GM12878 (cell line): ENCODE measurements around the gene PKLR. TPM values are rescaled to one million over a fixed set of nuclear protein-coding genes. Genes with fewer than 3 reads are reported as not detected.

Experiments used
- ATAC-seq: fragments of 200-7000 bp; cut with Tn5 transposase; 3 replicates; pipeline ENCODE4 v1.9.1; 2020; ENCODE audit warnings: mild to moderate bottlenecking, moderate library complexity
- BruUV-seq: library from RNA; stranded (reverse); fragments of 400-500 nt; replicated peaks from 2 replicates; lab custom pipeline; 2021; lab: Mats Ljungman, UMichigan
- CTCF ChIA-PET: fragments of 300-600 bp; sonication (Branson Sonifier 250); formaldehyde crosslinking; extraction: SDS; loops from one replicate; lab custom pipeline; 2021; ENCODE audit warnings: inconsistent platforms; lab: Yijun Ruan, JAX
- POLR2A ChIA-PET: fragments of 350-600 bp; formaldehyde crosslinking; extraction: SDS; loops from one replicate; lab custom pipeline; 2021; ENCODE audit warnings: inconsistent platforms; lab: Charles Lee
- RAD21 ChIA-PET: fragments of 300-600 bp; sonication (Branson Sonifier 250); formaldehyde crosslinking; loops from one replicate; lab custom pipeline; 2023; ENCODE audit warnings: antibody characterized with exemption; ENCODE audit not compliant: unreplicated experiment; lab: Charles Lee
- SMC1A ChIA-PET: fragments of 300-600 bp; sonication (Branson Sonifier 250); formaldehyde crosslinking; loops from one replicate; lab custom pipeline; 2023; ENCODE audit not compliant: unreplicated experiment, uncharacterized antibody; lab: Charles Lee
- DNase-seq: peaks from one replicate; pipeline ENCODE4 v3.0.0-alpha.2; 2011; ENCODE audit warnings: low read depth, low spot score
- FAIRE-seq: peaks from 3 replicates; lab custom pipeline; 2011; peaks lifted over from hg19 to GRCh38; lab: Jason Lieb, UNC
- H2AFZ ChIP-seq: 2 replicates; pipeline ENCODE4 v1.6.0; 2011; ENCODE audit warnings: low read depth, low read length, control low read depth; ENCODE audit not compliant: control insufficient read depth
- H3K27ac ChIP-seq: 2 replicates; pipeline ENCODE4 v1.5.1; 2011; ENCODE audit warnings: control low read depth; ENCODE audit not compliant: control insufficient read depth, insufficient read depth
- H3K27me3 ChIP-seq, 2 experiments: replicated peaks in 1 of 2; 2 replicates each; pipeline versions ENCODE4 v1.6.0 to v1.6.1; 2011; ENCODE audit warnings: low read length in 1 of 2; ENCODE audit not compliant: control insufficient read depth in 2 of 2, insufficient read depth in 2 of 2
- H3K36me3 ChIP-seq, 2 experiments: 2 replicates each; pipeline ENCODE4 v1.5.1; 2011; ENCODE audit warnings: low read length in 1 of 2; ENCODE audit not compliant: control insufficient read depth in 2 of 2, insufficient read depth in 2 of 2
- H3K4me1 ChIP-seq: 2 replicates; pipeline ENCODE4 v1.6.1; 2011; ENCODE audit warnings: mild to moderate bottlenecking, low read length, moderate library complexity, mixed read lengths; ENCODE audit not compliant: control insufficient read depth, insufficient read depth
- H3K4me2 ChIP-seq: 2 replicates; pipeline ENCODE4 v1.6.0; 2011; ENCODE audit warnings: control low read depth; ENCODE audit not compliant: control insufficient read depth, insufficient read depth
- H3K4me3 ChIP-seq: fragments of 200-600 bp; sonication (generic); 2 replicates; pipeline ENCODE4 v1.5.1; 2016
- H3K79me2 ChIP-seq: 2 replicates; pipeline ENCODE4 v1.6.0; 2011; ENCODE audit warnings: low read length; ENCODE audit not compliant: control insufficient read depth, insufficient read depth
- H3K9ac ChIP-seq: 2 replicates; pipeline ENCODE4 v1.8.0; 2011; ENCODE audit warnings: low read length, control low read depth, mixed read lengths; ENCODE audit not compliant: control insufficient read depth, insufficient read depth
- H3K9me3 ChIP-seq: replicated peaks from 3 replicates; pipeline ENCODE4 v1.5.1; 2011; ENCODE audit warnings: mild to moderate bottlenecking, low read length; ENCODE audit not compliant: control insufficient read depth, insufficient read depth
- H4K20me1 ChIP-seq: 2 replicates; pipeline ENCODE4 v1.6.0; 2011; ENCODE audit not compliant: control insufficient read depth, insufficient read depth
- CBFB ChIP-seq: IDR thresholded peaks from 2 replicates; pipeline ENCODE4 v1.6.1; 2016; ENCODE audit warnings: antibody characterized with exemption, low read depth
- CBX3 ChIP-seq: fragments of 200-600 bp; sonication (generic); IDR thresholded peaks from 2 replicates; pipeline ENCODE4 v1.6.1; 2016; ENCODE audit warnings: low read depth, borderline replicate concordance
- DPF2 ChIP-seq: fragments of 450-650 bp; IDR thresholded peaks from 2 replicates; pipeline ENCODE4 v1.6.1; 2017; ENCODE audit warnings: mild to moderate bottlenecking
- EGR1 ChIP-seq, 2 experiments: IDR thresholded peaks; 1 replicate in 1 of 2; 2 replicates in 1 of 2; pipeline ENCODE4 v1.6.1; 2011 to 2012; ENCODE audit warnings: low read depth in 2 of 2, low read length in 2 of 2, borderline replicate concordance in 1 of 2, mild to moderate bottlenecking in 1 of 2, moderate library complexity in 1 of 2
- NFYA ChIP-seq: IDR thresholded peaks from 2 replicates; pipeline ENCODE4 v1.6.1; 2011; ENCODE audit warnings: low read depth, mild to moderate bottlenecking, low read length, improper control_type of control experiment, borderline replicate concordance
- RB1 ChIP-seq: fragments of 450-650 bp; formaldehyde crosslinking; IDR thresholded peaks from 2 replicates; pipeline ENCODE4 v1.6.1; 2017; ENCODE audit warnings: mild to moderate bottlenecking, borderline replicate concordance
- SIN3A ChIP-seq: IDR thresholded peaks from 2 replicates; pipeline ENCODE4 v1.6.1; 2012; ENCODE audit warnings: low read depth, low read length, improper control_type of control experiment
- SREBF1 ChIP-seq: IDR thresholded peaks from 2 replicates; pipeline ENCODE4 v1.6.1; 2012; ENCODE audit warnings: mild to moderate bottlenecking, low read length
- TCF3 ChIP-seq: IDR thresholded peaks from 2 replicates; pipeline ENCODE4 v1.6.1; 2012; ENCODE audit warnings: low read depth, mild to moderate bottlenecking, low read length, borderline replicate concordance; ENCODE audit not compliant: insufficient read depth
- ZNF274 ChIP-seq: IDR thresholded peaks from one replicate; pipeline ENCODE4 v1.8.0; 2011; ENCODE audit not compliant: insufficient read length, insufficient read depth
- WGBS: methylation state at CpG from one replicate; pipeline ENCODE4 v1.1.6; 2016; ENCODE audit warnings: low lambda C conversion rate; ENCODE audit not compliant: insufficient replicate concordance, insufficient coverage; ENCODE audit errors: missing lambda C conversion rate; 5-methylcytosine and 5-hydroxymethylcytosine counted together
- in situ Hi-C: fragments of 300-500 bp; cut with MboI; formaldehyde crosslinking; loops from 9 replicates; pipeline ENCODE4 v1.14.3; 2018; ENCODE audit warnings: mixed read lengths
- intact Hi-C: fragments of 100-400 bp; cut with micrococcal nuclease; formaldehyde crosslinking; loops from one replicate; pipeline ENCODE4 v1.14.2; 2022; ENCODE audit not compliant: unreplicated experiment
- polyA plus RNA-seq, 11 experiments: library from polyadenylated mRNA; depleted of rRNA in 4 of 11; unstranded in 6 of 11; stranded (reverse) in 5 of 11; fragments of >200 nt; fragmentation: Nextera tagmentation in 4 of 11; fragmentation: Illumina TruSeq in 1 of 11; extraction: Ambion mirVana in 4 of 11; extraction: Trizol in 1 of 11; gene quantifications; 1 replicate in 1 of 11; 2 replicates in 10 of 11; pipeline versions ENCODE4 v1.2.1 to v1.2.3, GENCODE V29; 2011 to 2016; ENCODE audit warnings: inconsistent platforms in 2 of 11, missing spikeins in 2 of 11, low read depth in 1 of 11
- total RNA-seq, 4 experiments: library from RNA; depleted of rRNA in 3 of 4; stranded (reverse); fragments of >200 nt in 3 of 4; fragmentation: Illumina TruSeq in 1 of 4; extraction: Trizol in 1 of 4; gene quantifications; 2 replicates each; pipeline versions ENCODE4 v1.2.1 to v1.2.3, GENCODE V29; 2013 to 2021
- TF ChIP-seq, protein P1 (sequence below): fragments of 450-650 bp; IDR thresholded peaks from 2 replicates; pipeline ENCODE4 v1.6.1; 2017; ENCODE audit warnings: low read depth, mild to moderate bottlenecking, moderate library complexity
- TF ChIP-seq, protein P2 (sequence below): fragments of 450-650 bp; IDR thresholded peaks from 2 replicates; pipeline ENCODE4 v1.6.1; 2016; ENCODE audit warnings: mild to moderate bottlenecking

The PKLR gene
- total and polyA plus RNA-seq, 10 of the 15 experiments (the other 5 are each of a cell fraction or from before 2014, with no cell fraction given): 0.04 to 0.15 (median 0.08) TPM; not detected in 7

DNA sequence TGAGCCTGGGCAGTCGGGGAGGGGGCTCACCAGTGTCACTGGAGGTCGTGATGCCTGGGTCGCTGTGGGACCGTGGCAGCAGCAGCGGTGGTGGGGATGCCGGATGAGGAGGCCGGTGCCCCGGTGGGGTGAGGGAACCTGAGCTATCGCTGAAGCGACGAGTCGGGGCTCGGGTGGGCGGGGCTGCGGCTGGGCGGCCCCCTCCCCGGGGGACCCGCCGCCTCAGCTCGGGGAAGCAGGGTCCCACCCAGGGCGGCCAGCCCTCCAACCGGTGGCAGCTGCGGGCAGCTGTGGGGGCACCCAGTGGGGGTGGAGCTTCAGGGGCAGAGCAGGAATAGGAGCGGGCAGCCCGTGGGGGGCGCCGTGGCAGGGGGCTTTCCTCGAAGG lies 51.0 kb downstream of the PKLR start:
- TF ChIP-seq SREBF1: no peak
- TF ChIP-seq TCF3: 0 out of 2 replicates have a peak, but pooled peaks have one; percentile 45
- no peak for TF ChIP-seq CBX3
- Histone ChIP-seq H3K4me3 (peak overlapping the region; percentile 72), H2AFZ (peak overlapping the region; percentile 75), H3K9ac (peak overlapping the region; percentile 63), H4K20me1 (no peaks in the 10 kb centered on the region), H3K27ac (peak overlapping the region; percentile 38), H3K36me3 (no peaks in the 10 kb centered on the region), H3K9me3 (no peaks in the 10 kb centered on the region), H3K4me2 (peak overlapping the region; percentile 96), H3K4me1 (peaks cover 8% of the 10 kb centered on the region), H3K79me2 (peaks cover 7% of the 10 kb centered on the region), H3K27me3 (no peaks in the 10 kb centered on the region)
- DNase-seq: no peak
- intact Hi-C loops: loop anchor here (1.0 to 2.0 kb wide), 3 partner anchors 73 to 343 kb away; no protein-coding TSS in a partner anchor
- RAD21 ChIA-PET: interaction anchor here (0.5 to 5.2 kb wide), 17 partner anchors 9 to 479 kb away, joined by 3 to 81 read pairs (median 7); partner anchors contain the start of genes CLK2, FDPS, HCN3 and MTX1
- SMC1A ChIA-PET: interaction anchor here (0.7 to 4.7 kb wide), 17 partner anchors 8 to 606 kb away, joined by 3 to 57 read pairs (median 5); partner anchors contain the start of genes CLK2, FDPS, GON4L and RUSC1
- no peak for FAIRE-seq
- 15% methylated on average over 17 of the region's 28 CpGs for whole genome bisulfite sequencing
- BruUV-seq: no TSS peak
- CTCF ChIA-PET: interaction anchor here (0.6 to 9.6 kb wide), 48 partner anchors 10 to 684 kb away, joined by 3 to 225 read pairs (median 8); partner anchors contain the start of genes CLK2, FDPS, HCN3 and KHDC4
- peak; percentile 31 for ATAC-seq
- in situ Hi-C loops: no loop called here
- POLR2A ChIA-PET: interaction anchor here (0.7 to 2.9 kb wide), 11 partner anchors 9 to 78 kb away, joined by 3 to 23 read pairs (median 5); partner anchors contain the start of genes CLK2 and FDPS

DNA sequence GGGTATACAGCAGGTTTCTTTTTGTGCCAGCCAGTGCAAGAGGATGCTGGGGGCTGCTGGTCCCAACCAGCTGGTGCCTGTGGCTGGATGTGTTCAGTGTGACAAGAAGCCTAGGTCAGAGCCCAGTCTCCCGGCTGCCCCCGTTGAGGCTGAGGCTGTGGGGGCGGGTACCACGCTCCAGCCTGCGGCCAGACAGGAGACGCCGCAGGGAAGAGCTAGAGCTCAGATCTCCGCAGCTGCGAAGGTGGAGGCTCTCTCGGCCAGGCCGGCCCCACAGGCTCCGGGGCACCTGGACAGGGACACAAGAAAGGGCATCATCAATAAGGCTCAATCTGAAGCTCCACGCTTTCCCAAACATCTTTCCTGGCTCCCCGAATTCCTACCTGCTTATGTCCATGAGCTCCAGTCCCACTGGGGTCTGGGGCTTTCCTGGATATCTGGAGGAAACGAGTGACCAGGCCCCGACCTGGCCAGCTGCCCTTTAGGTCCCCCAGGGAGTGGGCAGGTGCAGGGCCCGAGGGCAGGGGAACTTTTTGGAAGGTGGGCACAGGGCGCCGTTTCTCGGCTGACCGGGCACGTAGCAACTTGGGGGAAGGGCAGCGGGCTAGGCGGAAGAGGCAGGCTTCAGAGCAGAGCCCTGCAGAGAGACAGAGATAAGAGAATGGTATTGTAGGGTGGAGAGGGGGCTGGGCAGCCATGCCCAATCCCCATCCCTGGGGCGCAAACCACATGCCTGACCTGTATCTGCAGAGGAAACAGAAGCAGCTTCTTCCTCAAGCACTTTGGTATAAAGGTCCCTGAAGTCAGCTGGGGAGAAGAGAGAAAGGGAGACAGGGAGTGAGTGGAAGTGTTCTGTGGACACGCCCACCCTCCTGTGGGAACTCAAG lies 53.3 kb downstream of the PKLR start:
- intact Hi-C loops (no loop called here), in situ Hi-C loops (no loop called here)
- POLR2A ChIA-PET: interaction anchor here (1.3 kb wide), 1 partner anchor 76 kb away, joined by 3 read pairs; no protein-coding TSS in a partner anchor
- H3K27me3 ChIP-seq: no peaks in the 10 kb centered on the region
- H3K4me1 ChIP-seq: peaks cover 8% of the 10 kb centered on the region
- H4K20me1 ChIP-seq: no peaks in the 10 kb centered on the region
- CTCF ChIA-PET: interaction anchor here (1.0 to 9.6 kb wide), 10 partner anchors 13 to 344 kb away, joined by 3 to 225 read pairs (median 4); partner anchors contain the start of genes CLK2, HCN3, KRTCAP2 and RUSC1
- SMC1A ChIA-PET: interaction anchor here (1.1 to 1.6 kb wide), 3 partner anchors 69 to 337 kb away, joined by 3 to 5 read pairs (median 4); no protein-coding TSS in a partner anchor
- no peaks in the 10 kb centered on the region for H3K36me3 ChIP-seq
- ATAC-seq (no peak), DNase-seq (no peak), FAIRE-seq (no peak)
- no peak overlapping the region for H2AFZ ChIP-seq
- WGBS: 73% methylated on average over 23 of the region's 26 CpGs
- H3K9ac ChIP-seq: no peak overlapping the region
- no peaks in the 10 kb centered on the region for H3K9me3 ChIP-seq
- no peak overlapping the region for H3K27ac ChIP-seq
- RAD21 ChIA-PET: no interaction called here
- peaks cover 12% of the 10 kb centered on the region for H3K79me2 ChIP-seq
- BruUV-seq: no TSS peak
- no peak overlapping the region for H3K4me2 ChIP-seq
- no peak overlapping the region for H3K4me3 ChIP-seq
- TF ChIP-seq ZNF274 (no peak), EGR1 (IDR thresholded peaks at IDR 0.05; ENCODE audit: borderline replicate concordance in 1 of 2, low read depth in 2 of 2, low read length in 2 of 2) (no peak), NFYA (no peak), DPF2 (no peak), SIN3A (no peak), RB1 (no peak), CBFB (no peak)
- TF ChIP-seq, protein P1, sequence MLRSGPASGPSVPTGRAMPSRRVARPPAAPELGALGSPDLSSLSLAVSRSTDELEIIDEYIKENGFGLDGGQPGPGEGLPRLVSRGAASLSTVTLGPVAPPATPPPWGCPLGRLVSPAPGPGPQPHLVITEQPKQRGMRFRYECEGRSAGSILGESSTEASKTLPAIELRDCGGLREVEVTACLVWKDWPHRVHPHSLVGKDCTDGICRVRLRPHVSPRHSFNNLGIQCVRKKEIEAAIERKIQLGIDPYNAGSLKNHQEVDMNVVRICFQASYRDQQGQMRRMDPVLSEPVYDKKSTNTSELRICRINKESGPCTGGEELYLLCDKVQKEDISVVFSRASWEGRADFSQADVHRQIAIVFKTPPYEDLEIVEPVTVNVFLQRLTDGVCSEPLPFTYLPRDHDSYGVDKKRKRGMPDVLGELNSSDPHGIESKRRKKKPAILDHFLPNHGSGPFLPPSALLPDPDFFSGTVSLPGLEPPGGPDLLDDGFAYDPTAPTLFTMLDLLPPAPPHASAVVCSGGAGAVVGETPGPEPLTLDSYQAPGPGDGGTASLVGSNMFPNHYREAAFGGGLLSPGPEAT: no peak
- TF ChIP-seq, protein P2, sequence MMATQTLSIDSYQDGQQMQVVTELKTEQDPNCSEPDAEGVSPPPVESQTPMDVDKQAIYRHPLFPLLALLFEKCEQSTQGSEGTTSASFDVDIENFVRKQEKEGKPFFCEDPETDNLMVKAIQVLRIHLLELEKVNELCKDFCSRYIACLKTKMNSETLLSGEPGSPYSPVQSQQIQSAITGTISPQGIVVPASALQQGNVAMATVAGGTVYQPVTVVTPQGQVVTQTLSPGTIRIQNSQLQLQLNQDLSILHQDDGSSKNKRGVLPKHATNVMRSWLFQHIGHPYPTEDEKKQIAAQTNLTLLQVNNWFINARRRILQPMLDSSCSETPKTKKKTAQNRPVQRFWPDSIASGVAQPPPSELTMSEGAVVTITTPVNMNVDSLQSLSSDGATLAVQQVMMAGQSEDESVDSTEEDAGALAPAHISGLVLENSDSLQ: no peak
